WTC11 (cell line): ENCODE data around the gene SRP9. TPM values are rescaled to one million over a fixed set of nuclear protein-coding genes. Genes with fewer than 3 reads are reported as not detected.

Source experiments
- ATAC-seq: fragments of 200-7000 bp; cut with Tn5 transposase; 2 replicates; pipeline ENCODE4 v1.10.0; 2021; ENCODE audit warnings: mild to moderate bottlenecking, moderate library complexity
- CTCF ChIA-PET: fragments of 300-600 bp; sonication (Branson Sonifier 250); formaldehyde crosslinking; loops from one replicate; lab custom pipeline; 2021; ENCODE audit warnings: antibody characterized with exemption; lab: Charles Lee
- POLR2A ChIA-PET: fragments of 350-600 bp; sonication (Branson Sonifier 250); formaldehyde crosslinking; loops from one replicate; lab custom pipeline; 2021; ENCODE audit warnings: antibody characterized with exemption; lab: Charles Lee
- DNase-seq: peaks from one replicate; pipeline ENCODE4 v3.0.0; 2021; ENCODE audit warnings: low spot score
- H3K27ac Mint-ChIP-seq: 2 replicates; pipeline ENCODE4 v1.8.0; 2021; ENCODE audit warnings: mixed read lengths
- H3K27me3 Mint-ChIP-seq: 2 replicates; pipeline ENCODE4 v1.8.0; 2021; ENCODE audit warnings: low read depth, mild to moderate bottlenecking, moderate library complexity, mixed read lengths
- H3K36me3 Mint-ChIP-seq: 2 replicates; pipeline ENCODE4 v1.8.0; 2021; ENCODE audit warnings: mixed read lengths
- H3K4me1 Mint-ChIP-seq: 2 replicates; pipeline ENCODE4 v1.8.0; 2022; ENCODE audit warnings: mixed read lengths
- H3K4me3 Mint-ChIP-seq: 2 replicates; pipeline ENCODE4 v1.8.0; 2021; ENCODE audit warnings: mild to moderate bottlenecking, moderate library complexity, mixed read lengths
- H3K9me3 Mint-ChIP-seq: 2 replicates; pipeline ENCODE4 v1.8.0; 2021; ENCODE audit warnings: mixed read lengths
- ATF3 ChIP-seq: sonication (generic); formaldehyde crosslinking; conservative IDR thresholded peaks from 2 replicates; pipeline ENCODE4 v1.8.1; 2022; ENCODE audit warnings: mild to moderate bottlenecking, missing genetic modification reagents
- PREB ChIP-seq: sonication (generic); formaldehyde crosslinking; IDR thresholded peaks from 2 replicates; pipeline ENCODE4 v1.8.1; 2022; ENCODE audit warnings: mild to moderate bottlenecking, missing genetic modification reagents, moderate library complexity, borderline replicate concordance
- SMAD3 ChIP-seq: sonication (generic); formaldehyde crosslinking; IDR thresholded peaks from 2 replicates; pipeline ENCODE4 v1.8.0; 2022; ENCODE audit warnings: missing genetic modification reagents, mild to moderate bottlenecking, borderline replicate concordance
- SMAD4 ChIP-seq: sonication (generic); formaldehyde crosslinking; IDR thresholded peaks from 2 replicates; pipeline ENCODE4 v1.8.0; 2022; ENCODE audit warnings: mild to moderate bottlenecking, missing genetic modification reagents
- TEAD4 ChIP-seq: sonication (generic); formaldehyde crosslinking; IDR thresholded peaks from 2 replicates; pipeline ENCODE4 v1.8.0; 2022; ENCODE audit warnings: mild to moderate bottlenecking, missing genetic modification reagents
- ZNF232 ChIP-seq: sonication (generic); formaldehyde crosslinking; IDR thresholded peaks from 2 replicates; pipeline ENCODE4 v1.8.0; 2022; ENCODE audit warnings: mild to moderate bottlenecking, missing genetic modification reagents
- ZNF396 ChIP-seq: fragments of 250-450 bp; sonication (Bioruptor Pico); IDR thresholded peaks from 2 replicates; pipeline ENCODE4 v1.8.0; 2021; ENCODE audit warnings: mild to moderate bottlenecking, moderate library complexity, borderline replicate concordance
- ZNF416 ChIP-seq: fragments of 250-450 bp; sonication (Bioruptor Pico); IDR thresholded peaks from 2 replicates; pipeline ENCODE4 v1.9.0; 2021; ENCODE audit warnings: mild to moderate bottlenecking, inconsistent platforms
- ZNF423 ChIP-seq: fragments of 250-450 bp; sonication (Bioruptor Pico); IDR thresholded peaks from 2 replicates; pipeline ENCODE4 v2.1.2; 2022; ENCODE audit warnings: mild to moderate bottlenecking, moderate library complexity
- total RNA-seq: library from RNA; stranded (reverse); gene quantifications from 3 replicates; pipeline ENCODE4 v1.2.3, GENCODE V29; 2021
- TF ChIP-seq, protein P1 (sequence below): fragments of 250-450 bp; sonication (Bioruptor Pico); IDR thresholded peaks from 2 replicates; pipeline ENCODE4 v1.9.0; 2021; ENCODE audit warnings: mild to moderate bottlenecking, borderline replicate concordance
- TF ChIP-seq, protein P2 (sequence below): sonication (generic); formaldehyde crosslinking; IDR thresholded peaks from 2 replicates; pipeline ENCODE4 v1.8.0; 2023; ENCODE audit warnings: missing genetic modification reagents, mild to moderate bottlenecking, borderline replicate concordance
- TF ChIP-seq, protein P3 (sequence below): fragments of 250-450 bp; sonication (Bioruptor Pico); conservative IDR thresholded peaks from 2 replicates; pipeline ENCODE4 v1.9.0; 2021; ENCODE audit warnings: mild to moderate bottlenecking
- TF ChIP-seq, protein P4 (sequence below): sonication (generic); formaldehyde crosslinking; IDR thresholded peaks from 2 replicates; pipeline ENCODE4 v1.8.0; 2022; ENCODE audit warnings: missing genetic modification reagents

SRP9 gene
- total RNA-seq, 1 experiment from 2014 or later: 375 TPM

GRCh38 chr1:225770561-225771248, 6.9 kb upstream of the SRP9 start:
- CTCF ChIA-PET: interaction anchor here (0.6 to 7.0 kb wide), 24 partner anchors 8 to 379 kb away, joined by 3 to 99 read pairs (median 4); partner anchors contain the start of gene ENAH
- TF ChIP-seq ATF3 (CRISPR knock-in tag): no peak
- no peak for TF ChIP-seq ZNF396
- TF ChIP-seq, protein P1, sequence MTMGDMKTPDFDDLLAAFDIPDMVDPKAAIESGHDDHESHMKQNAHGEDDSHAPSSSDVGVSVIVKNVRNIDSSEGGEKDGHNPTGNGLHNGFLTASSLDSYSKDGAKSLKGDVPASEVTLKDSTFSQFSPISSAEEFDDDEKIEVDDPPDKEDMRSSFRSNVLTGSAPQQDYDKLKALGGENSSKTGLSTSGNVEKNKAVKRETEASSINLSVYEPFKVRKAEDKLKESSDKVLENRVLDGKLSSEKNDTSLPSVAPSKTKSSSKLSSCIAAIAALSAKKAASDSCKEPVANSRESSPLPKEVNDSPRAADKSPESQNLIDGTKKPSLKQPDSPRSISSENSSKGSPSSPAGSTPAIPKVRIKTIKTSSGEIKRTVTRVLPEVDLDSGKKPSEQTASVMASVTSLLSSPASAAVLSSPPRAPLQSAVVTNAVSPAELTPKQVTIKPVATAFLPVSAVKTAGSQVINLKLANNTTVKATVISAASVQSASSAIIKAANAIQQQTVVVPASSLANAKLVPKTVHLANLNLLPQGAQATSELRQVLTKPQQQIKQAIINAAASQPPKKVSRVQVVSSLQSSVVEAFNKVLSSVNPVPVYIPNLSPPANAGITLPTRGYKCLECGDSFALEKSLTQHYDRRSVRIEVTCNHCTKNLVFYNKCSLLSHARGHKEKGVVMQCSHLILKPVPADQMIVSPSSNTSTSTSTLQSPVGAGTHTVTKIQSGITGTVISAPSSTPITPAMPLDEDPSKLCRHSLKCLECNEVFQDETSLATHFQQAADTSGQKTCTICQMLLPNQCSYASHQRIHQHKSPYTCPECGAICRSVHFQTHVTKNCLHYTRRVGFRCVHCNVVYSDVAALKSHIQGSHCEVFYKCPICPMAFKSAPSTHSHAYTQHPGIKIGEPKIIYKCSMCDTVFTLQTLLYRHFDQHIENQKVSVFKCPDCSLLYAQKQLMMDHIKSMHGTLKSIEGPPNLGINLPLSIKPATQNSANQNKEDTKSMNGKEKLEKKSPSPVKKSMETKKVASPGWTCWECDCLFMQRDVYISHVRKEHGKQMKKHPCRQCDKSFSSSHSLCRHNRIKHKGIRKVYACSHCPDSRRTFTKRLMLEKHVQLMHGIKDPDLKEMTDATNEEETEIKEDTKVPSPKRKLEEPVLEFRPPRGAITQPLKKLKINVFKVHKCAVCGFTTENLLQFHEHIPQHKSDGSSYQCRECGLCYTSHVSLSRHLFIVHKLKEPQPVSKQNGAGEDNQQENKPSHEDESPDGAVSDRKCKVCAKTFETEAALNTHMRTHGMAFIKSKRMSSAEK: no peak
- no peak for TF ChIP-seq ZNF423
- no peak for TF ChIP-seq ZNF232 (CRISPR knock-in tag)
- TF ChIP-seq SMAD3 (CRISPR knock-in tag): no peak
- TF ChIP-seq ZNF416 (CRISPR knock-in tag): no peak
- TF ChIP-seq, protein P2, sequence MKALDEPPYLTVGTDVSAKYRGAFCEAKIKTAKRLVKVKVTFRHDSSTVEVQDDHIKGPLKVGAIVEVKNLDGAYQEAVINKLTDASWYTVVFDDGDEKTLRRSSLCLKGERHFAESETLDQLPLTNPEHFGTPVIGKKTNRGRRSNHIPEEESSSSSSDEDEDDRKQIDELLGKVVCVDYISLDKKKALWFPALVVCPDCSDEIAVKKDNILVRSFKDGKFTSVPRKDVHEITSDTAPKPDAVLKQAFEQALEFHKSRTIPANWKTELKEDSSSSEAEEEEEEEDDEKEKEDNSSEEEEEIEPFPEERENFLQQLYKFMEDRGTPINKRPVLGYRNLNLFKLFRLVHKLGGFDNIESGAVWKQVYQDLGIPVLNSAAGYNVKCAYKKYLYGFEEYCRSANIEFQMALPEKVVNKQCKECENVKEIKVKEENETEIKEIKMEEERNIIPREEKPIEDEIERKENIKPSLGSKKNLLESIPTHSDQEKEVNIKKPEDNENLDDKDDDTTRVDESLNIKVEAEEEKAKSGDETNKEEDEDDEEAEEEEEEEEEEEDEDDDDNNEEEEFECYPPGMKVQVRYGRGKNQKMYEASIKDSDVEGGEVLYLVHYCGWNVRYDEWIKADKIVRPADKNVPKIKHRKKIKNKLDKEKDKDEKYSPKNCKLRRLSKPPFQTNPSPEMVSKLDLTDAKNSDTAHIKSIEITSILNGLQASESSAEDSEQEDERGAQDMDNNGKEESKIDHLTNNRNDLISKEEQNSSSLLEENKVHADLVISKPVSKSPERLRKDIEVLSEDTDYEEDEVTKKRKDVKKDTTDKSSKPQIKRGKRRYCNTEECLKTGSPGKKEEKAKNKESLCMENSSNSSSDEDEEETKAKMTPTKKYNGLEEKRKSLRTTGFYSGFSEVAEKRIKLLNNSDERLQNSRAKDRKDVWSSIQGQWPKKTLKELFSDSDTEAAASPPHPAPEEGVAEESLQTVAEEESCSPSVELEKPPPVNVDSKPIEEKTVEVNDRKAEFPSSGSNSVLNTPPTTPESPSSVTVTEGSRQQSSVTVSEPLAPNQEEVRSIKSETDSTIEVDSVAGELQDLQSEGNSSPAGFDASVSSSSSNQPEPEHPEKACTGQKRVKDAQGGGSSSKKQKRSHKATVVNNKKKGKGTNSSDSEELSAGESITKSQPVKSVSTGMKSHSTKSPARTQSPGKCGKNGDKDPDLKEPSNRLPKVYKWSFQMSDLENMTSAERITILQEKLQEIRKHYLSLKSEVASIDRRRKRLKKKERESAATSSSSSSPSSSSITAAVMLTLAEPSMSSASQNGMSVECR (CRISPR knock-in tag): no peak
- TF ChIP-seq TEAD4 (CRISPR knock-in tag): no peak
- TF ChIP-seq, all 79 proteins: peak for 0
- Mint-ChIP-seq H3K27ac (peak overlapping the region; percentile 91), H3K27me3 (no peaks in the 10 kb centered on the region; the same call in 1 of the 2 replicates), H3K4me3 (peak overlapping the region; percentile 31; the same call in 1 of the 2 replicates), H3K36me3 (no peaks in the 10 kb centered on the region), H3K4me1 (peaks cover 59% of the 10 kb centered on the region), H3K9me3 (no peaks in the 10 kb centered on the region)
- DNase-seq: peak; percentile 54
- POLR2A ChIA-PET: interaction anchor here (0.7 to 1.3 kb wide), 3 partner anchors 11 to 132 kb away, joined by 3 to 5 read pairs (median 4); no protein-coding TSS in a partner anchor
- peak; percentile 51 for ATAC-seq

DNA sequence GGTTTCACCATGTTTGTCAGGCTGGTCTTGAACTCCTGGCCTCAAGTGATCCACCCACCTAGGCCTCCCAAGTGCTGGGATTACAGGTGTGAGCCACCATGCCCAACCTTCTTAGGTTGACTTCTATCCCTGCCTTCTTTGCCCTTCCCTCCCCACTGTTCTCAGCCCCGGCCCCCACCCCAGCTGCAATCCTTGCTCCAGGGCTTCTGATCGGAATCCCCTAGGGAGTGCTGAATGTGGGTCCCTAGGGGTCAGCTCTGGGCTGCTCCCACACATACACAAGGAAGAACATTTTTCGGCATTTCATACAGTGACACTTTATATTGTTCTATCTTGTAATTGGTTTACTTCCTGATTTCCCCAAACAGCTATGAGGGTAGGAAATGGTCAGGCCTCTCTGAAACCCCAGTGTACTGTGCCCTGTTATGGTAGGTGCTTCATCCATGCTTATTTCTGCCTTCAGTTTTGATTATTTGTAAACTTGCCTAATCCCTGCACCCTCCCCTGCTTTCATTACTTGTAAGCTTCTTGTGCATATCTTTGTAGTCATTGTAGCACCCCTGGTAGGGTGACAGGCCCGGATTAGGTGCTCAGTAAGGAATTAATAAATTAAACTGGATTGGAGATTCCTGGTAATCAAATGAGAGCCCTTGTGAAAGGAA, 5.8 kb upstream of the SRP9 start:
- Mint-ChIP-seq H3K4me3 (no peak overlapping the region), H3K36me3 (no peaks in the 10 kb centered on the region), H3K9me3 (no peaks in the 10 kb centered on the region), H3K27me3 (no peaks in the 10 kb centered on the region; the same call in 1 of the 2 replicates), H3K4me1 (peaks cover 58% of the 10 kb centered on the region), H3K27ac (peak overlapping the region; percentile 77)
- ATAC-seq: no peak
- ChIA-PET CTCF (interaction anchor here (0.5 to 7.0 kb wide), 37 partner anchors 9 to 1307 kb away, joined by 3 to 99 read pairs (median 5); partner anchors contain the start of genes ENAH, EPHX1 and SDE2), POLR2A (interaction anchor here (1.3 to 2.1 kb wide), 3 partner anchors 20 to 119 kb away, joined by 4 to 8 read pairs (median 5); partner anchors contain the start of gene ENAH)
- no peak for DNase-seq
- TF ChIP-seq PREB (CRISPR knock-in tag): no peak
- TF ChIP-seq, protein P3, sequence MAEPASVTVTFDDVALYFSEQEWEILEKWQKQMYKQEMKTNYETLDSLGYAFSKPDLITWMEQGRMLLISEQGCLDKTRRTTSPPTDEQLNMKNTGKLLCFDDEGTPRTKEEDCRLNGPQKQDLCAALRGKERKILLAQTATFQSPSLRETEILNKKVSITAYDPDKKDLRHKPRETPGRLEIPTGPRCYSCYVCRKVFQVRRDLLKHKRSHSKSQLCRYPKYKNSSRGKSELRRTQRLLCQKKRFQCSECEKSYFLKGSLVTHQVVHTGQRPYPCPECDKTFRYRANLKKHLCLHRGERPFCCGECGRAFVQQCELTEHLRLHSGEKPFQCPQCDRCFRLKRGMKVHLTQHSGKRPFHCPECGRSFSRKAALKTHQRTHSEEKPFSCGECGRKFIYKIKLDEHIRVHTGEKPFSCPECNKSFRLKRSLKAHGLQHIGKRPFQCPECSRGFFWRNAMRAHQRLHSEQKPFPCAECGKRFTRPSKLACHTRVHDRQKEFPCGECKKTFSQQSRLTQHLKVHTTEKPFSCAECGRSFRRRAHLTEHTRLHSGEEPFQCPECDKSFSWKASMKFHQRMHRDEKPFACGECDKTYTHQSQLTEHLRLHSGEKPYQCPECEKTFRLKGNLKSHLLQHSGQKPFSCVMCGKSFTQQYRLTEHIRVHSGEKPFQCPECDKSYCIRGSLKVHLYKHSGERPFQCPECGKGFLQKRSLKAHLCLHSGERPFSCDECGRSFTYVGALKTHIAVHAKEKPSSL (CRISPR knock-in tag): no peak
- TF ChIP-seq, protein P4, sequence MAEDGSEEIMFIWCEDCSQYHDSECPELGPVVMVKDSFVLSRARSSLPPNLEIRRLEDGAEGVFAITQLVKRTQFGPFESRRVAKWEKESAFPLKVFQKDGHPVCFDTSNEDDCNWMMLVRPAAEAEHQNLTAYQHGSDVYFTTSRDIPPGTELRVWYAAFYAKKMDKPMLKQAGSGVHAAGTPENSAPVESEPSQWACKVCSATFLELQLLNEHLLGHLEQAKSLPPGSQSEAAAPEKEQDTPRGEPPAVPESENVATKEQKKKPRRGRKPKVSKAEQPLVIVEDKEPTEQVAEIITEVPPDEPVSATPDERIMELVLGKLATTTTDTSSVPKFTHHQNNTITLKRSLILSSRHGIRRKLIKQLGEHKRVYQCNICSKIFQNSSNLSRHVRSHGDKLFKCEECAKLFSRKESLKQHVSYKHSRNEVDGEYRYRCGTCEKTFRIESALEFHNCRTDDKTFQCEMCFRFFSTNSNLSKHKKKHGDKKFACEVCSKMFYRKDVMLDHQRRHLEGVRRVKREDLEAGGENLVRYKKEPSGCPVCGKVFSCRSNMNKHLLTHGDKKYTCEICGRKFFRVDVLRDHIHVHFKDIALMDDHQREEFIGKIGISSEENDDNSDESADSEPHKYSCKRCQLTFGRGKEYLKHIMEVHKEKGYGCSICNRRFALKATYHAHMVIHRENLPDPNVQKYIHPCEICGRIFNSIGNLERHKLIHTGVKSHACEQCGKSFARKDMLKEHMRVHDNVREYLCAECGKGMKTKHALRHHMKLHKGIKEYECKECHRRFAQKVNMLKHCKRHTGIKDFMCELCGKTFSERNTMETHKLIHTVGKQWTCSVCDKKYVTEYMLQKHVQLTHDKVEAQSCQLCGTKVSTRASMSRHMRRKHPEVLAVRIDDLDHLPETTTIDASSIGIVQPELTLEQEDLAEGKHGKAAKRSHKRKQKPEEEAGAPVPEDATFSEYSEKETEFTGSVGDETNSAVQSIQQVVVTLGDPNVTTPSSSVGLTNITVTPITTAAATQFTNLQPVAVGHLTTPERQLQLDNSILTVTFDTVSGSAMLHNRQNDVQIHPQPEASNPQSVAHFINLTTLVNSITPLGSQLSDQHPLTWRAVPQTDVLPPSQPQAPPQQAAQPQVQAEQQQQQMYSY (CRISPR knock-in tag): no peak
- TF ChIP-seq SMAD4: no peak
